Central memory CD4-positive, alpha-beta T cell (primary cell): Measurements from ENCODE around the gene PLCXD3.
"Not testable (repeated sequence)": the region's sequence is repeated elsewhere in the genome, so short reads cannot be mapped to it uniquely, and the experiment has no call there.

Experiments
- DNase-seq: peaks from one replicate; pipeline ENCODE4 v3.0.0; 2022

The PLCXD3 gene

GRCh38 chr5:41485533-41485932 is 24.9 kb downstream of the PLCXD3 start:
- DNase-seq, result no peak

GRCh38 chr5:41482715-41483114 is 27.7 kb downstream of the PLCXD3 start:
- DNase-seq, result no peak

- no peak for DNase-seq
Measured at GRCh38 chr5:41482173-41482572, 28.2 kb downstream of the PLCXD3 start.

- DNase-seq, result not testable (repeated sequence)
Measured at GRCh38 chr5:41471571-41472208, 38.7 kb downstream of the PLCXD3 start.

GRCh38 chr5:41465493-41466171 is 44.8 kb downstream of the PLCXD3 start:
- no peak for DNase-seq

GRCh38 chr5:41459557-41459956 is 50.8 kb downstream of the PLCXD3 start:
- no peak for DNase-seq

- no peak for DNase-seq
Measured at GRCh38 chr5:41457094-41457493, 53.3 kb downstream of the PLCXD3 start.

- no peak for DNase-seq
Measured at GRCh38 chr5:41452506-41452905, 57.9 kb downstream of the PLCXD3 start.

GRCh38 chr5:41447650-41448510 is 62.5 kb downstream of the PLCXD3 start:
- no peak for DNase-seq

- no peak for DNase-seq
Measured at GRCh38 chr5:41445937-41446563, 64.4 kb downstream of the PLCXD3 start.

GRCh38 chr5:41435276-41435675 is 75.1 kb downstream of the PLCXD3 start:
- no peak for DNase-seq

GRCh38 chr5:41433552-41434181 is 76.7 kb downstream of the PLCXD3 start:
- DNase-seq, result no peak

- no peak for DNase-seq
Measured at GRCh38 chr5:41432481-41433253, 77.7 kb downstream of the PLCXD3 start.

GRCh38 chr5:41427505-41427904 is 82.9 kb downstream of the PLCXD3 start:
- no peak for DNase-seq

GRCh38 chr5:41425736-41426135 is 84.7 kb downstream of the PLCXD3 start:
- DNase-seq, result no peak

- DNase-seq, result no peak
Measured at GRCh38 chr5:41420492-41421067, 89.8 kb downstream of the PLCXD3 start.

- DNase-seq, result no peak
Measured at GRCh38 chr5:41418220-41419031, 92.0 kb downstream of the PLCXD3 start.

GRCh38 chr5:41416336-41416735 is 94.1 kb downstream of the PLCXD3 start:
- no peak for DNase-seq

GRCh38 chr5:41415242-41415641 is 95.2 kb downstream of the PLCXD3 start:
- DNase-seq, result no peak

- no peak for DNase-seq
Measured at GRCh38 chr5:41414598-41414997, 95.8 kb downstream of the PLCXD3 start.

- no peak for DNase-seq
Measured at GRCh38 chr5:41413074-41413473, 97.3 kb downstream of the PLCXD3 start.
